ENCODE results near the gene GMPR.

Gene GMPR

DNA sequence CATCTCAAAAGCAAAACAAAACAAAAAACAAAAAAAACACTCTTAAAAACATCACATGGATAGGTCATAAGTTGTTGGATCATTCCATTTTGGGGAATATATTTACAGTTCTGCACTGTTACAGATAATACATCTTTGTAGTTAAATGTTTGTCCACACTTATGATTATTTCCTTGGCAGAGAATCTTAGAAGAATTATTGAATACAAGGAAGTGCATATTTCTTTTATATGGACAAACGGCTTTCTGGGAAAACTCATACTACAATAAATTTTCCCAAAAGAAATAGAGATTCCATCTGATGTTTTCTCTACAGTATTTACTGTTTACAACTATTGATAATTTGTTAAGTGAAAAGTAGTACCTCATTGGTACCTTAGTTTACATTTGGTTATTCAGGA lies 33.8 kb downstream of the GMPR start:
- no peak for DNase-seq (ENCODE audit: low read depth)

DNA sequence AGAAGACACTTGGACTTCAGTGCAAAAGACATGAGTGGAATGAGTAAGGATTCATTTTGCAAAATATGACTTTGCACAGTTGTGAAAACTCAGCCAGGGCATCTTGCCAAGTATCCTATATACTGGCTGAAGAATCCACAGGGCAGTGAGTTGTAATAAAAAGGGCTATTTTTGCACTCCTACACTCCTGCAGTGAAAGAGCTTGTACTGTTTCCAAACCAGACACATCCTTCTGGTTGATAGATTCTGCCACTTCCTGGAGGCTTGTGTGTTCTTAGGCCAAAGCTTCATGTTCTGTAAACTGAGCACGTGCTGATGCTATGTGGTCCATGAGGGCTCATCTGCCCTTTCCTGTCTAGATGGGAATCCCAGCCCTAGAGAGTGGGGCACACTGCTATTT lies 34.9 kb downstream of the GMPR start:
- no peak for DNase-seq (ENCODE audit: low read depth)

DNA sequence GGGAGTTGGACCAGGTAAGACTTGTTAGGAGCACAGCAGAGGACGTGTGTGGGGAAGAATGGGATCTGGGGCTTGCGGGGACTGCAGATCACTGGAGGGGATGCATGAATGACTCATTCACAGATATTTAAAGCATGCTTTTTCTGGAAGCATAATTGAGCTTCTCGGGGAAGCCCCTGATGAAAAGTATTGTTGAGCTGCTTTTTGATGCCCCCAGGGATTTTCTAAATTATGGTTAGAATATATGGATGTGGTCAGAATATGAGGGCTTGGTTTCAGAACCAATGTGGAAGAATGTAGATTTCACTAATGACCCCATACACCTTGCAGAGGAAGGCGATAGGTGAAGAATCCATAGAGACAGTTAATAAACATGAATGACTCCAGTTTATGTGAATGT lies 36.1 kb downstream of the GMPR start:
- no peak for DNase-seq (ENCODE audit: low read depth)

DNA sequence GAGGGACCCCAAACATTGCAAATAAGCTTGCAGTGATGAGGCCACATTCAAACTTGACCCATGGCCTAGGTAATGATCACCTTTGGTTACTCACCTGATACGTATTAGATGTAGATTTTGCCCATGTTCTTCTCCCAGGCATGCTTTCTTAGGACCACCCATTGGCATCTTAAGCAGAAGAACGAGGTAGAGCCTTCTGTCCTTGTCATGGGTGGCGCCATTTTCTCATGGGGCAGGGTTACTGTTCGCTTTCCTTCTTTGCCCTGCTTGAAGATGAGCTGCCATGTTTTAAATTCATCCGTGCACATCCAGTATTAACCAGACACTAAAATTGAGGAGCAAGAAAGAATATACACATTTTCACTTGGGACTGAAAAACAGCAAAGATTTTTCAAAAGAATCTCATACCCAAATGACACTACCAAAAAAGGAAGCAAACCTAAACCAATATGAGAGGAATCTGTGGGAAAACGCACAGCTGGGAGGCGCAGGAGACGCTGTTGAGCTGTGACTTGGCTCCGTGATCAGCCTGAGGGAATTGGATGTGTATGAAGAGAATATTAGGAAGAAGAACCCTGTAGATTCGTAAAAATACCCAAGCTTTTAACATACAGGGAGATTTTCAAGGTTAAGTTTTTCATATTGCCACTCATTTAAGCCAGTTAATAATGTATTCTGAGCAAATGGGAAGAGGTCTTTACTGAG lies 36.6 kb downstream of the GMPR start:
- no peak for DNase-seq (ENCODE audit: low read depth)

DNA sequence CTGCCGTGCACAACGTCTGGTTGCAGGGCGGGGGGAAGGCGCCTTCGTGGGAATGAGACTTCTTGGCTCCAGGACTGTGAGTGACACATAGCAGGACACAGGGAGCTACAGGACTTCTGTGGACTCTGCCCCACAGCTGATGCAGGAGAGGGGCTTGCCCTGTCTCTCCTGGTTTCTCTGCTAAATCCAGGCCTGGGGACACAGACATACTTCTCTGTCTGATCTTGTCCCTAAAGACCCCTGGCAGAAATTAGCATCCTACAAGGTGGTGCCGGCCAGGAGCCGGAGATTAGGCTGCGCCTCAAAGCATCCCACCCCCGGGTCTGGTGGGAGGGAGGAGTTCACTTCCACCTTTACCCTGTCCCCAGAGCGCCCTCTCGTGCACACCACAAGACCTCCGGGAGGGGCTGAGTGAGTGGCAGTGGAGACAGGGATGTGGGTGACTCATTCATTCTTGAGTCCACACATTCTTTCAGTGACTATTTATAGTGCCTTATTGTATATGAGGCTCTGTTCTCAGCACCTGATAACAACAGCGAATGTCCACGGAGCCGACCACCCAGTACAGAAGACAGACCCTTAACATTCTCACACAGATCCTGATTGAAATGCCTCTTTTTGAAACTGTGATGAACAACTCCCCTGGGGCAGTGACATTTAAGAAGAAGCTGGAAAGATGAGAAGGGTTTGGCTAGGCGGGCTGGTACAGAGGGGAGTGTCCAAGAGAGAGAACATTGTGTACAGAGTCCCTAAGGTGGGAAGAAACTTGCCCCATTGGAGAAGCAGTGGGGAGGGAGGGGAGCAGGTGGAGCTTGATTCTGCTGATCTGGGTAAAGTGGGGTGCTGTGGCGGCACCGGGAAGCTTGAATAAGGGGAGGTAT lies 39.0 kb downstream of the GMPR start:
- no peak for DNase-seq (ENCODE audit: low read depth)

DNA sequence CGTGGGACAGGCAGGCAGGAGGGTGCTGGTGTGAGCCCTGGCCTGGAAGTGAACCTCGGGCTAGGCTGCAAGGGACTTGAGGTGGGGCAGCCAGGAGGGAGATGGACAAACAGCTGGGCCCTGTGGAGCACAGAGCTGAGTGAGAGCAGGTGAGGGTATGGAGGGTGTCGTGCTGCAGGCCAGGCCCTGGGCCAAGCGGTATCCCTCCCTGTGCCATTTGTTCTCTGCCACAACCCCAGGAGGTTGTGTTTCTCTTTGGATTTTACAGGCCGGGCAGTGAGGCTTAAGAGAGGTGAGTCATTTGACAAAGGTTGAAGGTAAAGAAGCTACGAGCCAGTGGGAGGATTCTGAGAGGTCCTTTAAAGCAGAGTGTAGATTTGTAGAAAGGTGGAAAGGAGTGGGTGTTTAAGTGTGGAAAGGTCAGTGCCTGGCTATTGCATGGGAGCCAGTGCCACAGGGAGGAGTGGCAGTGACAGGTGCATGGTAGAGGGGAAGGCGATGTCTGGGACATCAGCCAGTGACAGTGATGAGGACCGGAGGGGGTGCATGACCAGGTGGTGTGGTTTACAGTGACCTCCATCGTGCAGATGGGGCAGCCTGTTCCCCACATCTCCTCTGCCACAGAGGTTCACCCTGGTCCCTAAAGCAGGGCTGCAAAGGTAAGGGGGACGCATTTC lies 39.8 kb downstream of the GMPR start:
- no peak for DNase-seq (ENCODE audit: low read depth)

DNA sequence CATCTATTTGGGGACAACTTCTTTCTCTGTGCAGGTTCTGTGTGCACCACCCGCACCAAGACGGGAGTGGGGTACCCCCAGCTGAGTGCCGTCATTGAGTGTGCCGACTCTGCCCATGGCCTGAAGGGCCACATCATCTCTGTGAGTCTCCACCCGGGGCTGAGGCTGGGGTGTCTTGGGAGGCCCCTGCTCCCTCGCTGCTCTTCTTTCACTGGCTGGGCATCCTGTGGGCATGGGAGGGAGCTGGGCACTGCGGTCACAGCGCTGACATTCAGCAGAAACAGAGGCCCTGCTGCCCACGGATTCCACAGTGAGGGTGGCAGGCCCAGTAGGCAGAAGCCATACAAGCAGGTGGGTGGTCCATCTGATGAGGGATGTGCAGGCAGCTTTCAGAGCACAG lies 40.4 kb downstream of the GMPR start:
- DNase-seq (ENCODE audit: low read depth), result no peak

DNA sequence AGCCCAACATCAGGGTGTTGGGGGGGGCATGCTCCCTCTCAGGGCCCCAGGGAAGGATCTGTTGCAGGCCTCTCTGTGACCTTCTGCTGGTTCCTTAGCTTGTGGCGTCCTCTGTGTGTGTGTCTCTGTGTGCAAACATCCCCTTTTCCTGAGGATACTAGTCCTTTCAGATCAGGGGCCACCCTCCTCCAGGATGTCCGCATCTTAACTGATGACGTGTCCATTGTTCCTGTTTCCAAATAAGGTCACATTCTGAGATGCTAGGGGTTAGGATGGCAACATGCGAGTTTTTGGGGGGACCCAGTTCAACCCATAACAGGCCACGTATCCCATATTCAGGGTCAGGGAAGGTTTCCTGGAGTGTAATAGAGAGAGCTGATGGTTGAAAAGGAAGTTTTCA lies 40.9 kb downstream of the GMPR start:
- DNase-seq (ENCODE audit: low read depth), result no peak

DNA sequence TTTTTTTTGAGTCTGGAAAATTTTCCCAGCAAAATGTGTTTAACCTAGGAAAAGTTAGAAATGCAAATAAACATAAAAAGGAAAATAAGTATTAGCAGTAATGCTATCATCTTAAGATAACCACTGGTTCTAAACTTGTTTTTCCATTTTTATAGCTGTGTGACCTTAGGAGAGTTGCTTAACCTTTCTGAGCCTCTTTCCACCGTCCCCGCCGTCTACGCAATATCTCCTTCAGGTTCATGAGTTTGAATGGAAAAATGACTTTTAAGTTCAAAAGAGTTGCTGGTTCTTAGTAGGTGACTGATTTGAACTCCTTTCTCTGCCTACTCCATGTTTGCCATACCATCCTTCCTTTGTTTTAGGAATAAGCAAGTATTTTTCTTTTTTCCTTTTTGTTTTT lies 44.0 kb downstream of the GMPR start:
- DNase-seq (ENCODE audit: low read depth), result no peak

DNA sequence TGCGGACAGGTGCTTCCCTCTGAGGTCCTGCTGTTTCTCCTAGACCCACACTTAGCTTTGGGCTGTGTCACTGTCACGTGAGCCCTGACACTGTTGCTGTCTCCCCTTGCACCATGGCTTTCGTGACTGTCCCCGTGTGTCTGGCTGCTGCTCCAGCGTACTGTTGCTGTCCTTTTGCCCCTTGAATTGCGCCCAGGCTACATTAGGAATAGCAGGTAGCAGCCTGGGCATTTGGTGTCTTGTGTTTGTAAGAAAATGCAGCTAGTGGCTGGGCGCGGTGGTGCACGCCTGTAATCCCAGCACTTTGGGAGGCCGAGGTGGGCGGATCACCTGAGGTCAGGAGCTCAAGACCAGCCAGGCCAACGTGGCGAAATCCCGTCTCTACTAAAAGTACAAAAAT lies 46.1 kb downstream of the GMPR start:
- DNase-seq (ENCODE audit: low read depth), result no peak

DNA sequence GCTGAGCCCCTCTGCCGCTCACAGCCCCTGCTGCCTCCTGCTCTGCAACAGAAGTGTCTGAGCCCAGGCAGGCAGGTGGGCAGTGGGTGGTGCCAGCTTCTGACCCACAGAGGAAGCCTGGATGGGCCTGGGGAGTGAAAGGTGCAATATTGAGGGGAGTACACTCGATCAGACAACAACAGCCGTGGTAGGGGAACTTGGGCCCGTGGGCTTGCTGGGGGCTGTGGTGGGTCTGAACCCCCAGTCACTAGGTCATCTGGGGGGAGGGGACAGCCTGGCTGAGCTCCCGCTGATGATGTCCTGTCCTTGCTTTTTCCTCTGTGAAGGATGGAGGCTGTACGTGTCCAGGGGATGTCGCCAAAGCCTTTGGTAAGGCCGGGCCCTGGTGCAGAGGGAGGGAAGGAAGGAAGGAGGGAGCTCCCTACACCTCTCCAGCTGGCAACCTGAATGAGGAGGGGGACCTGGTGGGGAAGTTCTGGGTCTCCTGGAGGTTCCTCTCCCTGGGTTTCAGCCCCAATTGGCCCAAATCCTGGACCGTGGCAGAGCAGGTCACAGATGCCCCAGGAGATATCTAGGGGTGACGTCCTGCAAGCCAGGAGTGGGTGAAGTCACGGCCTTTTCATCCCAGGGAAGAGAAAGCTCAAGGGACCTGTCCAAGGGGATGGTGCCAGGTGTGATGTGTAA lies 47.2 kb downstream of the GMPR start:
- no peak for DNase-seq (ENCODE audit: low read depth)

DNA sequence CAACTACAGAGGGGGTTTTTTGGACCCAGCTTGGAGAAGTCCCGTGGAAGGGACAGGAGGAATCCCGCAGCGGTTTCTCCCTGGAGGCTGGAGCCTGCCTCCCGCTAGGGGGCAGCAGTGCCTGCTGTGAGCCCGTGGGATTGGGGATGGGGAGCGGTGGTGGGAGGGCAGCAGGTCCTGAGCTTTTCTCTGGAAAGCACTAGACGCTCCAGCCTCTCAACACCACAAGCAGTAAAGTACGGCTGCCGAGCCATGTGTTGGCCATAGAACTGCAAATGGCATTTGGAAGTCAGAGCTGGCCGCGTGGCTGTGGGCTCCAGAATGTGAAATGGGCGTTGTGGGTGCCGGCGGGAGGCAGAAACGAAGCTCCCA lies 47.8 kb downstream of the GMPR start:
- no peak for DNase-seq (ENCODE audit: low read depth)

DNA sequence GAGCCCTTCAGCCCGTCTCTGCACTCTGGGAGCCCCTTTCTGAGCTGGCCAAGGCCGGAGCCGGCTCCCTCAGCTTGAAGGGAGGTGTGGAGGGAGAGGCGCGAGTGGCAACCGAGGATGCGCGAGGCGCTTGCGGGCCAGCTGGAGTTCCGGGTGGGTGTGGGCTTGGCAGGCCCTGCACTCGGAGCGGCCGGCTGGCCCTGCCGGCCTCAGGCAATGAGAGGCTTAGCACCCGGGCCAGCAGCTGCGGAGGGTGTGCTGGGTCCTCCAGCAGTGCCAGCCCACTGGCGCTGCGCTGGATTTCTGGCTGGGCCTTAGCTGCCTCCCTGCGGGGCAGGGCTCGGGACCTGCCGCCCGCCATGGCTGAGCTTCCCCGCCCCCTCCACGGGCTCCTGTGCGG lies 49.8 kb downstream of the GMPR start:
- no peak for DNase-seq (ENCODE audit: low read depth)

DNA sequence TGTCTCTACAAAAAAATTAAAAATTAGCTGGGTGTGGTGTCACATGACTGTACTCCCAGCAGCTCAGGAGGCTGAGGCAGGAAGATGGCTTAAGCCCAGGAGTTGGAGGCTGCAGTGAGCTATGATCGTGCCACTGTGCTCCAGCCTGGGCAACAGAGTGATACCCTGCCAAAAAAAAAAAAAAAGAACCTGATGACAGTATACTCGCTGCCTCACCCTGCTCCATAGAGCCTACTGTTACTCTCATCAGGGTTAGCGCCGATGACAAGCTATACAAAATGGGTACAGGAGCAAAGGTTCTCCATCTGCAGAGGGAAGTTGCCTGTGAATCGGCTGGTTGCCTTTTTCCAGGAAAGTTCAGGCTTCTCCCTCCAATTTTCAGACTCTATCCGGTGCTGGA lies 53.4 kb downstream of the GMPR start:
- DNase-seq (ENCODE audit: low read depth), result no peak

DNA sequence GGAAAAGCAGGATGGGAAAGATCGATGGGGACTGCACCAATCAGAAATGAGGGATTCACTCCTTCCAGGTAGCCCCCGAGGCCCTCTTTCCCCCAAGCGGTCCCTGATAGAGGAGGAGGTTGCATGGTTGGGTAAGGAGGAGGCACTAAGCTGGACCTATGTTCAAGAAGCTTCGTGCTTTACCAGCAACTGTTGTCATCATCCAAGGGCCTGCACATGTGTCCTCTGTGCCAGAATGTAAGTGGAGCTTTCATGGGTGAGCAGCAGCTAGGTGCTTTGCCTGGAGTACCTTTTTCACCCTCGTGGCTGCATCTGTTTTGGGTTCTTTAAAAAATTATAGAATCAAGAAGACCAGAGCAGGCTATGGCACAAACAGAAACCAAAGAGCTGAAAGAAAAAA lies 54.0 kb downstream of the GMPR start:
- DNase-seq (ENCODE audit: low read depth), result no peak

DNA sequence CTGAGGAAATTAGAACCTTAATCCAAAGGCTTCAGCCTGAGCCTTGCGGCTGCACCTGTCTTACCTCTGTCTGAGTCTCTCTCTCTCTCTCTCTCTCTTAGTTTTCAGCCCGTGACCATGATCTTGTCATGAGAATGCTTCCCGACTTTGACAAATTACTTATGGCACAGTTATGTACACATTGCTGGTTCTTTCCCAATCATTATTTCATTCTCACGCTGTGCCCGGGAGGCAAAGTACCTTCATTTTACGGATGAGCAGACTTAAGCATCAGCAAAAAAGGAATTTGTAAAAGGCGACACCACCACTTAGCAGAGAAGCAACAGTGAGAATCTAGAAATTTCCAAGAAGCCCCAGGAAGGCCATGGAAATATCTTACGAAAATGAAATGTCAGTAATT lies 54.6 kb downstream of the GMPR start:
- DNase-seq (ENCODE audit: low read depth), result no peak

DNA sequence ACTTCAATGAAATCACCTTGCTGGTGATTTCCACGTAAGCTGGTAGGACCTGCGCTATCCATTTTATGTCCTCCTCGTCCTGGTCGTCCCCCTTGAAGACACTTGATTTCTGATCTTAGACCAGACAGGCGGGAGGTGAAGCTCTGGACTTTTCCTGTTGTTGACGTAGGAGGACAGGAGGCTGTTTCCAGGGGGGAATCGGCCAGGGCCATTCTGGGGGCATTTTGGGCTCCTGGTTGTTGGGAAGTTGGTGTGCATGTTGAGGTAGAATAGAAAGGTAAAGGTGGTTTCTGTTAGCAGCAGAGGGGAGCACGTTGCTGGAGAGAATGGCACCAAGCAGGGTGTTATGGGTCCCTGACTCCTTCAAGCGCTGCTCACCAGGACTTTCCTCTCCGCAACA lies 56.0 kb downstream of the GMPR start:
- no peak for DNase-seq (ENCODE audit: low read depth)

DNA sequence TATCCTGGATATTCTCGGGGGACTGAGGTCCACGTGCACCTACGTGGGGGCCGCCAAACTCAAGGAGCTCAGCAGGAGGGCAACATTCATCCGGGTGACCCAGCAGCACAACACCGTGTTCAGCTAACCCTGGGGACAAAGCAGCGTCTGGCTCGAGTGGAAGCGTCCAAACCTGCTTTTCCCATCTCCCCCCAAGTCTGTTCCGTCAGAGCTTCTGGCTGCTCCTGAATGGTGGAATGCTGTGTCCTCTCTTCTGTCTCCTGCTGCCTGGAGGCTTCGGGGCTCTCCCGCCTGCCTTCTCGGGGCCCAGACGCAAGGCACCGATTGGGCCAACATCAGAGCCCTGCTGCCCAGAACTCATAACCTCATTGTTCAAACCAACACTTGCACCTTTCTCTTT lies 56.7 kb downstream of the GMPR start:
- DNase-seq (ENCODE audit: low read depth), result no peak

DNA sequence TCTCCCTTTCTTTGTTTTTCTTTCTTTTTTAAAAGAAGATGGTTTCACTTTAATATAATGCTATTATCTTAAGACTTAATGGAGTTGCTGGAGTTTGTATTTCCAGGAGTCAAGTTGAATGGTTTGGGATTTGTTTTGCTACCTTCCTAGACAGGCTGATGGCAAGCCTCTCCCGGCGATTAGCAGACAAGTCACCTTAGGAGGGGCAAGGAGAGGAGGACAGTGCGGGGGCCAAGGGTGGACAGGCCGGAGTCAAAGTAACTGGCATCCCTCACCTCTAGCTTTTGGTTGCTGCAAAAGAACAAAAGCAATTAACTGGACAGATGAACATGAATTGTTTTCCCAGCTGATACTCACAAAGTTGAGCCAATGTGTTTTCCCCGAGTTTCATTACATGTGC lies 57.1 kb downstream of the GMPR start:
- no peak for DNase-seq (ENCODE audit: low read depth)

DNA sequence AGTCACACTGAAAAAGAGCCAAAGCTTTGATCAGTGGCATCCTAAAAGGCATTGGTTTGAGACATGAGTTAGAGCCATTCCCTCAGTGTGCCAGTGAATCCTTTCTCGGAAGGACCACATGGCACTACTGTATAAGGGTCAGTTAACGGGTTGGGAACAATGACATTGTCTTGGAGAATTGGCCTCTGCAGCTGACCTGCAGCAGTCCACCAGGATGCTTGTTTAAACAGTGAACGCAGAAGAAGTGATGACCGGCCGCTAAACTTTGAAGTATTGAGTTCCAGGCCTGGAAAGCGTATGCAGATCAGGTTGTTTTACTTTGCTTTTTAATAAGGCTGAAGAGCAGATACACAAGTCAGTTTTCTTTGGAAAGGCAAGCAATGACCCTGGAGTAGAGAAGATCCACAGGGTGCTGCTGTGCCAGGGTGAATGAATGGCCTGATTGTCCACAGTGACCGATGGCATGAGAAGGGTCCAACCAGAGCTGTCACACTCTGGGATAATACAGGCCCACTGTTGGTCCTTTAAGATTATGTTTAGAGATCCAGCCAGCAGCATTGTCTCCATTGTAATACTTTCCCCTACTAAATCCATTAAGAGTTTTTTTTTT lies 57.8 kb downstream of the GMPR start:
- DNase-seq (ENCODE audit: low read depth), result no peak

DNA sequence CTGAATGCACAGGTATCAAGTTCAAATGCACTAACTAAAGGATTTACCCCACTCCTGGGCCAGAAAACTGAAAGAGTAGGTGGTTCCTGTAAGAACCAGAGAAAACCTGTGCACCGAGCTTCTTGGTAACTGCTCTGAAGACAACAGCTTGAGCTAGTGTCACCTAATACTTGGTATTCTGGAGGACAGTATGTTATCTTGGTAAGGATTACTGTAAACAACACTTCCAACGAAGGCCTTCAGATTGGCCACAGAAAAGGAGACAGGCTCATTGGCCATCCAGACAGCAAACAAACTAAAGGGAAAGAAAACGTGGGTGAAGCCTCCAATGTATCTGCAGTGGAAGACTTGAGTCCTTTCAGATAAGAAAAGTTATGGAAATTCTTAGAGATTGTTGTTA lies 61.5 kb downstream of the GMPR start:
- DNase-seq (ENCODE audit: low read depth), result no peak

DNA sequence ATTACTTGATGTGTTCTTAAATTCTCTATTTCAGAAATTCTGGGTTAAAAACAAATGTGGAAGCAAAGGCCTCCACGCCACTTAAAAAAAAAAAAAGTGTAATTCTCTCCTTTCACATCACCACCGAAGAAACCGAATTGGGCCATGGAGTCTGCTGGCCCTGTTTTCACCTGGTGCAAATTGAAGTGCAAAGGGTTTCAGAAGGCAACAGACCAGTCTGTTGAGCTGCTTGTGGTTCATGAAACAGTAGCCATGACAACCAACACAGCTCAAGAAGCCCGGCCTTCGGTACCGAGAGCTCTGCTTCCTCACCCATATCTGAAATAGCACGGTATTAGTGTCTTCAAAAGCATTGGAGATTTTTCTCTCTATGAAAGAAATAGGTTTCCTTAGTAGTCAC lies 63.1 kb downstream of the GMPR start:
- no peak for DNase-seq (ENCODE audit: low read depth)
